Heart left ventricle (tissue), 13 donors: Measurements from ENCODE around the gene SLC23A2.

Source experiments
- CTCF ChIP-seq, 12 donors: fragments of 200-600 bp; sonication (generic) in 4 of 12; IDR thresholded peaks; one replicate each; pipeline versions ENCODE4 v1.5.0 to v1.8.0; 2018 to 2022; ENCODE audit warnings: antibody characterized with exemption in 12 of 12, mild to moderate bottlenecking in 5 of 12
- POLR2A ChIP-seq, 2 donors: fragments of 450-650 bp; IDR thresholded peaks; one replicate each; pipeline ENCODE4 v1.6.1; 2017; ENCODE audit warnings: antibody characterized with exemption in 2 of 2, mild to moderate bottlenecking in 2 of 2, moderate library complexity in 2 of 2
- donor health status: ischemic (EF 13 %, LVEDD 7.1; RV severe dilation, severe dysfunction).
- donor health status: DM: no; HTN: yes; CAD: no.
- donor health status: DM: no; HTN: no; CAD: no.
- donor health status: ischemic (EF 25% LVEDD 6.9; RV normal size, moderate dysfunction).
- donor health status: ischemic (EF 25% LVEDD 5.7; RV mildly dilated, moderate dysfunction).
- donor health status: ischemic (EF 35%, LVEDD 5.7; RV mildly dilated, moderate dysfunction).
- donor health status: nonischemic (EF 11% LVEDD 7.7; RV severe dilation, severe dysfunction).
- donor health status: DM: yes; HTN: yes; CAD: no.
- donor health status: PGD.
- donor health status: ischemic (EF 29% LVEDD 5.4; RV normal size, mild dysfunction).
- donor health status: nonischemic (EF 23%, LVEDD 6.1; RV moderate dilation, normal function).

GRCh38 chr20:4944518-4945313 lies 56.6 kb downstream of the SLC23A2 start:
- TF ChIP-seq CTCF (IDR thresholded peaks at IDR 0.05) (no peak), POLR2A (IDR thresholded peaks at IDR 0.05) (no peak)
